NCI-H510A (cell line): Measurements from ENCODE around the gene DCHS1.

ENCODE experiments used
- DNase-seq: peaks from one replicate; lab custom pipeline; 2025; lab: John Stamatoyannopoulos, UW

The DCHS1 gene

DNA sequence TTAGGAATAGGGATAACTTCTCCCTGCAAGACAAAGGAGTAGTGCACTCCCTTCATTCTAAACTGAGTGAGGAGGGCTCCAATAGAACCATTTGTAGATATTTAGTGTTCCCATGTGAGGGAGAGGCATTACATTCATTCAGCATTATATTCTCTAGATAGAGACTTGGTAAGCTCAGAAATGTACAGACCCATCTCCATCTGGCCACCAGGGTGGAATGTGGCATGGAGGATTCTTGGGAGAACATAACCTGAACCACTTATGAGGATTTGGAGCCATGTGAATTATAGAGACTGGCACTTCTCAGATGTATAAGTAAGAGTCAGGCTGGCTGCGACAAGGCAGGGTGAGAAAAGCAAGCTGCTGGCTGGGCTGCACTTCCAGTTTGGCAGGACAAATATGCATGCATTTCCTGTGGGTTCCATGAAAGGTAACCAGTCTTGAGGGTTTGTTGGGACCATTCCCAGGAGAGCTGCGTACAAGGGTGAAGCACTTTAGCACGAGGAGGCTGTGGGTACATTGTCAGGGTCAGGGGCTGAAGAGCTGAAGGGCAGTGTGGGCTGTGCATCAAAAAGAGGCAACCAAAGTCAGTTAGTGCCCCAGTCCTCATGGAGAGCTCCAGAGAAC, 61.4 kb downstream of the DCHS1 start:
- DNase-seq = no peak

DNA sequence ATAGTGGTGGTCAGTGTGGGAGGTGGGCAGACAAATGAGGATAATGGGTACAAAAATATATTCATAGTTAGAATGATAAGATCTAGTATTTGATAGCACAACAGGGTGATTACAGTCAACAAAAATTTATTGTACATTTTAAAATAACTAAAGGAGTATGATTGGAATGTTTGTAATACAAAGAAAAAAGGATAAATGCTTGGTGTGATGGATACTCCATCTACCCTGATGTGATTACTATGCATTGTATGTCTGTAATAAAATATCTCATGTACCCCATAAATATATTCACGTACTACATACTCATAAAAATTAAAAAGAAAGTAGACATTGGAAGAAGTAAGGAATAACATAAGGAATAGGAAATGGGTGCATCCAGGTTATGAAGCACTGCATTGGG, 67.6 kb downstream of the DCHS1 start:
- DNase-seq = no peak

DNA sequence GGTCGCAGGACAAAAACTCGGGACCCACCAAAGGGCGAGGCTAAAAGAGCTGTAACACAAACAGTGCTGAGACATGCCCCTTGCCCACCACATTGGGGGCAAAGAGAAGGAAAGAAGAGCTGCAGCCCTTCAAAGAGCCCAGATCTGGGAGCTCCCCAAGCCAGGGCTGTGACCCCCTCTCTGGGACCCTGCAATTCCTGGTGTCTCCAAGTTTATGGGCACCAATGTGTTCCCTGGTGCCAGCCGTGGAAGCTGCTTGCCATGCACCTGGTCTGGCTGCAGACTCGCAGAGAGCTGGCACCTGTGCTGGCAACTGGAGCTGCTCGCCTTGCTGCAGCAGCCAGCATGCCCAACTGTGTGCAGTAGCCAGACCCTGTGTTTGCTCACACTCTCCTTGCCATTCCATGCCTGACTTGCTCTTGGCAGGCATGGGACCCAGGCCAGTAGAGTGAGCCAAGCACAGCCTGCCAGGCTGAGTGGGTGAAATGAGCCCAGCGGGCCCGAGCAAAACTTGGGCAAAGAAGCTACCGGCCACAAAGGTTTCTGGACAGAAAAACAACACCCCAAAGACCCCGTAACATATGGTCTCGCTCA, 68.2 kb downstream of the DCHS1 start:
- peak; percentile 4 for DNase-seq

DNA sequence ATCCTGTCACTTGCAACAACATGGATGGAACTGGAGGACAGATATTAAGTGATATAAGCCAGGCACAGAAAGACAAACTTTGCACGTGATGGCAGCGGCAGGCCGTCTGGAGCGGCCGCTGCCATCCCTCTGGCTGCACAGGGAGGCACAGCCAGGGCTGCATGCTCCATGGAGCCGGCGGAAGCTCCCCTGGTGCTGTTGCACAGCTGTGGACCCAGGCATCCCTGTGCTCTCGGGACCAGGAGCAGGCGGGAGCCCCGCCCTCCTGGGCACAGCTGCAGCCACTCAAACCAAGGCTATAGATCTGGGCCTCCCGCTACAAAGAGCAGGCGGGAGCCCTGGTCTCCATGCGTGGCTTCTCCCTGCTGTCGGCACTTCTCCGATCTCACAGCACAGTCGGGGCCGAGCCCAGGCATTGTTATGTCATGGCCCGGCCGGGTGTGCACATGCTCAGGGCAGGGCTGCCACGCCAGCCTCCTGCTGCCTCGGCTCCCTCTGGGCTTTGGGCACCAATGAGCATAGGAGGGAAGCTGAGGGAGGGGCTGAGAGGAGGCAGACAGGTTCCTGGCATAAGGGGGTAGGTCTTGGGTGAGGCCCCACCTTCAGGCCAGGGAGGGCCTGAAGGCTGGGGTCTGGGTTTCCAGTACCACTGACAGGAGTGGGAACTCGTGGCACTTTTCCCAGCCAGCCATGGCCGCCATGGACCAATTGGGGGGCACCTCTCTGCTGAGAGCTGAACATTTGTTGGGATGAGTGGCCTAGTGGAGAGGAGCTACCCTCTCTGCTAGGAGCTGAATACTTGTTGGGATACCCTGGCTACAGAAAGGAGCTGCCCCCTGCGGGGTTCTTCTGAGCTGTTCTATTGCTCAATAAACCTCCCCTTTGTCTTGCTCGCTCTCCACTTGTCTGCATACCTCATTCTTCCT, 68.9 kb downstream of the DCHS1 start:
- peak; percentile 70 for DNase-seq

DNA sequence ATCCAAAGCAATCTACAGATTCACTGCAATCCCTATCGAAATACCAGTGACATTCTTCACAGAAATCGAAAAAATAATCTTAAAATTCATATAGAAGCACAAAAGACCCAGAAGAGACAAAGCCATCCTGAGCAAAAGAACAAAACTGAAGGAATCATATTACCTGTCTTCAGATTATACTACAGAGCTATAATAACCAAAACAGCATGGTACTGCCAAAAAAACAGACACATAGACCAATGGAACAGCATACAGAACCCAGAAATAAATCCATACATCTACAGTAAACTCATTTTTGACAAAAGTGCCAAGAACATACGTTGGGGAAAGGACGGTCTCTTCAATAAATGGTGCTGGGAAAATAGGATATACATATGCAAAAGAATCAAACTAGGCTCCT, 71.1 kb downstream of the DCHS1 start:
- no peak for DNase-seq

DNA sequence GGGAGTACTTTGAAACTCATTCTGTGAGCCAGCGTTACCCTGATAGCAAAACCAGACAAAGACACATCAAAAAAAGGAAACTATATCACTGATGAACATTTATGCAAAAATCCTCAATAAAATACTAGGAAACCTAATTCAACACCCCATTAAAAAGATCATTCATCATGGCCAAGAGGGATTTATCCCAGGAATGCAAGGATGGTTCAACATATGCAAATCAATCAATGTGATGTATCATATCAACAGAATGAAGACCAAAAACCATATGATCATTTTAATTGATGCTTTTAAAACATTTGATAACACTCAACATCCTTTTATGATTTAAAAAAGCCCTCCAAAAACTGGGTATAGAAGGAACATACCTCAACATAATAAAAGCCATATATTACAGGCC, 72.0 kb downstream of the DCHS1 start:
- DNase-seq = no peak

DNA sequence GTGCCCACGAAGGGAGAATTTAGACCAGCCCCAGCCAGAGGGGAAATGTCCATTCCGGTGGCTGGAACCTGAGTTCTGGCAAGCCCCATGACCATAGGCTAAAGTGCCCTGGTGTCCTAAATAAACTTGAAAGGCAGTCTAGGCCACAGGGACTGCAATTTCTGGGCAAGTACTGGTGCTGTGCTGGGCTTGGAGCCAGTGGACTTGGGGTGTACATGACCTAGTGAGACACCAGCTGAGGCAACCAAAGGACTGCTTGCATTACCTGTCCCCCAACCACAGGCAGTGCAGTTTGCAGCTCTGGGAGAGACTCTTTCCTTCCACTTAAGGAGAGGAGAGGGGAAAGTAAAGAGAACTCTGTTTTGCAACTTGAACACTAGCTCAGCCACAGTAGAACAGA, 75.9 kb downstream of the DCHS1 start:
- DNase-seq = no peak

DNA sequence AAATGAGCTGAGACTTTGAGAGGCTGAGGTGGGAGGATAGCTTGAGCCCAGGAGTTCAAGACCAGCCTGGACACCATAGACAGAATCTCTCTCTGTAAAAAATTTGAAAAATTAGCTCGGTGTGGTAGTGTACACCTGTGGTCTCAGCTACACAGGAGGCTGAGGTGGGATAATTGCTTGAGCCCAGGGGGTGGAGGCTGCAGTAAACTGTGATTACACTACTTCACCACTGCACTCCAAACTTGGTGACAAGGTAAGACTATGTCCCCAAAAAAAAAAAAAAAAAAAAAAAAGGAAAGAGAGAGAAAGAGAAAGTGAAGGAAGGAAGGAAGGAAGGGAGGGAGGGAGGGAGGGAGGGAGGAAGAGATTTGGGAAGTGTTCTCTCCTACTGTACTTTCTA, 77.5 kb downstream of the DCHS1 start:
- DNase-seq = no peak

DNA sequence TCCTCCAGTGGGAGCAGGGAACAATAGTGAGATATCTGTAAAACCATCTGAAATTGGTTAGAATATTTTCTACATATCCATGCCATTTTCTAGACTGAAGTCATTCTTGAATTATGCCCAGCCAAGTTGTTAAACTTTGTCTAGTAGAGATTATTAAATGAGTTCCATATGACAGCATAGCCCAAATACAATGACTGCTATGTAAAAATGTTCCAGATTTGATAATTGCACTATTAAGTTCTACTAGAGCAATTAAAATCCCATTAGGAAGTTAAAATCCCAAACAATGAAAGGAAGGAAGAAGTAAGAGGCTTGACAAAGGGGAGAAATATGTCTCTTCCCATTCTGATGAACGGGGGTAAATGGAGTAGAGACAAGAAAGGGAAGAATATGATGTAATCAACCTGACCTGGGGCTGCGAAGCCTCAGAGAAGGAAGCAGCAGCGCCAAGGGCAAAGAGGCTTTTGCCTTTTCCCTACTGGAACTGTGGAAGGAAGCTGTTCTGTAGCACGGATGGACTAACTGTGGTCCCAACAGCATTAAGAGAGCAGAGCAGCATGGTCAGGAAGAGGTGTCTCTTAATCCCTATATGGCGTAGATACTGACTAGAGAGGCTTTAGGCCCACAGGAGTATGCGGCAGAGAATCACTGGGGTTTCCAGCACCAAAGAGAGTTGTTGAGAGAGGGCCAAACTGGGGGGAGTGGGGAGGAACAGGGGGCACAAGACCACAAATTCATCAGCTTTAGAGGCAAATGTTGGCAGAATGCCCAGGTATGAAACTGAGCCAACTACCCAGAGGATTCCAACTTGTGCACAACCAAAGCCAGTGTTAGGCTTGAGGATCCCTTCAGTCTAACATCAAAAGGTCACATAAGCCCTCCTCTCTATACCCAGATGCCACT, 78.9 kb downstream of the DCHS1 start:
- no peak for DNase-seq

DNA sequence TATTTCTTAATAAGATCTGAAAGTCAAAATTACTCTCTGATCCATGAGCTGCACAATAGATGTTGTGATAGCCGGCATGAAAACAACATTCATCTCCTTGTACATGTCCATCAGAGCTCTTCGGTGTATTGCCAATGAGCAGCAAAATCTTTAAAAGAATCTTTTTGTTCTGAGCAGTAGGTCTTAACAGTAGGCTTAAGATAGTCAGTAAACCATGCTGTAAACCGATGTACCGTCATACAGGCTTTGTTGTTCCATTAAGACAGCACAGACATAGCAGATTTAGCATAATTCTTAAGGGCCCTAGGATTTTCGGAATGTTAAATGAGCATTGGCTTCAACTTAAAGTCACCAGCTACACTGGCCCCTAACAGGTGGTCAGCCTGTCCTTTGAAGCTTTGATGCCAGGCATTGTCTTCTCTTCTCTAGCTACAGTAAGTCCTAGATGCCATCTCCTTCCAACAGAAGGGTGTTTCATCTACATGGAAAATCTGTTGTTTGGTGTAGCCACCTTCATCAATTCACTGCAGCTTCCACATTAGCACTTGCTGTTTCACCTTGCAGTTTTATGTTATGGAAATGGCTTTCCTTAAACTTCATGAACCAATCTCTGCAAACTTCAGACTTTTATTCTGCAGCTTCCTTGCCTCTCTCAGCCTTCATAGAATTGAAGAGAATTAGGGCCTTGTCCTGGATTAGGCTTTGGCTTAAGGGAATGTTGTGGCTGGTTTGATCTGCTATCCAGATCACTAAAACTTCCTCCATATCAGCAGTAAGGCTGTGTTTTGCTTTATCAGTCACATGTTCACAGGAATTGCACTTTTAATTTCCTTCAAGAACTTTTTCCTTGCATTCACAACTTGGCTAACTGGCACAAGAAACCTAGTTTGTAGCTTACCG, 80.5 kb downstream of the DCHS1 start:
- DNase-seq = no peak

DNA sequence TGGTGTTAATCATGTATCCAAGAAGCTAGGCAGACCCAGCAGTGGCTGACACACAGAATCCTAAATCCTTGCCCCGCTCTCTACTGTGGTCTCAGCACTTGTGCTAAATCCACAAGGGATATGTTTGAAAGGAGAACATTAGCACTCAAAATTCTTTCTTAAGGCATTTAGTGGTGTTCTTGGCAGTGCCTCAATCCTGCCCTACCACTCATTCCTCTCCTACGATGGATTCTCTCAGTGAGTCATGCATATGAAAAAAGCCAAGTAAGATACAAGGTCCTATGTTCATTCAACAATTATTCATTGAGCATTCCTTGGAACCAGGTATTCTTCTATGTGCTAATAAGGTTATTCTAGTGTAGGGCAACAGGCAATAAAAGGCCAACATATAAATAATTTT, 83.4 kb downstream of the DCHS1 start:
- no peak for DNase-seq

DNA sequence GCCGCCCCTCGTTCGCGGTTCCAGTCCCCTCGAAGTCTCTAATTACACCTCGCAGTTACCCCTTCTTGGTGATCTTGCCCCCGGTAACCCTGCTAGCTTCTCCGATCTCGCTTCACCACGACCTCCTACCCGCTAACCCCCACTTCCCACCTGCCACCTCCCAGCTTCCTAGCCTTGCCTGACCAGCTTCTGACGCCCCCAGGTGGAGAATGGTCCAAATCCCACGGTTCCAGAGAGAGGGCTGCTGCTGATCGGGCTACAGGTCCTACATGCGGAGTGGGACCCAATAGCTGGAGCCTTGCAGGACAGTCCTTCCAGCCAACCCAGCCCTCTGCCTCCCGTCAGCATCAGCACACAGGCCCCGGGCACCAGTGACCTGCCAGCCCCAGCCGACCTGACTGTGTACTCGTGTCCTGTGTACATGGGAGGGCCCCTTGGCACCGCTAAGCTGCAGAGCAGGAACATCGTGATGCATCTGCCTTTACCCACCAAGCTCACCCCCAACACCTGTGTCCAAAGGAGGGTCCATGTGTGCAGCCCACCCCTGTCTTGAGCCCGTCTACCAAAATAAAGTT, 84.1 kb downstream of the DCHS1 start:
- no peak for DNase-seq
